Measurements from ENCODE around the gene ALOX5. TPM values are rescaled to one million over a fixed set of nuclear protein-coding genes. Genes with fewer than 3 reads are reported as not detected.
A peak's percentile ranks its signal among the peaks of the same experiment; 100 is the strongest.

The ALOX5 gene
- total RNA-seq, 6 experiments from 2014 or later: not detected

DNA sequence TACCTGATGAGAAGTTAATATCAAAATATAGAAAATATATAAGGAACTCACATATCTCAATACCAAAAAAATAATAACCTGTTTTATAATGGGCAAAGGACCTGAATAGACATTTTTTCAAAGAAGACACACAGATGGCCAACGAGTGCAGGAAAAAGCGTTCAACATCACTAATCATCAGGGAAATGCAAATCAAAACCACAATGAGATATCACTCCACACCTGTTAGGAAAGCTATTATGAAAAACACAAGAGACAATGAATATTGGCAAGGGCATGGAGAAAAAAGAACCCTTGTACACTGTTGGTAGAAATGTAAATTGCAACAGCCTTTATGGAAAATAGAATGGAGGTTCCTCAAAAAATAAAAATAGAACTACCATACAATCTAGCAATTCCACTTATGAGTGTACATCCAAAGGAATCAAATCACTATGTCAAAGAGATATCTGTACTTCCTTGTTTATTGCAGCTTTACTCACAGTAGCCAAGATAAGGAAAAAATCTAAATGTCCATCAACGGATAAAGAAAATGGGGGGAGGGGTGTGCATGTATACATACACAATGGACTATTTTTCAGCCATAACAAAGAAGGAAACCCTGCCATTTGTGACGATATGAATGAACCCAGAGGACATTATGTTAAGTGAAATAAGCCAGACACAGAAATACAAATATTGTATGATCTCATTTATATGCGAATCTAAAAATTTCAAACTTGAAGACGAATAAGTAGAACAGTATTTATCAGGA, 3.6 kb upstream of the ALOX5 start:
- DNase-seq: no peak
- TF ChIP-seq, protein P1, sequence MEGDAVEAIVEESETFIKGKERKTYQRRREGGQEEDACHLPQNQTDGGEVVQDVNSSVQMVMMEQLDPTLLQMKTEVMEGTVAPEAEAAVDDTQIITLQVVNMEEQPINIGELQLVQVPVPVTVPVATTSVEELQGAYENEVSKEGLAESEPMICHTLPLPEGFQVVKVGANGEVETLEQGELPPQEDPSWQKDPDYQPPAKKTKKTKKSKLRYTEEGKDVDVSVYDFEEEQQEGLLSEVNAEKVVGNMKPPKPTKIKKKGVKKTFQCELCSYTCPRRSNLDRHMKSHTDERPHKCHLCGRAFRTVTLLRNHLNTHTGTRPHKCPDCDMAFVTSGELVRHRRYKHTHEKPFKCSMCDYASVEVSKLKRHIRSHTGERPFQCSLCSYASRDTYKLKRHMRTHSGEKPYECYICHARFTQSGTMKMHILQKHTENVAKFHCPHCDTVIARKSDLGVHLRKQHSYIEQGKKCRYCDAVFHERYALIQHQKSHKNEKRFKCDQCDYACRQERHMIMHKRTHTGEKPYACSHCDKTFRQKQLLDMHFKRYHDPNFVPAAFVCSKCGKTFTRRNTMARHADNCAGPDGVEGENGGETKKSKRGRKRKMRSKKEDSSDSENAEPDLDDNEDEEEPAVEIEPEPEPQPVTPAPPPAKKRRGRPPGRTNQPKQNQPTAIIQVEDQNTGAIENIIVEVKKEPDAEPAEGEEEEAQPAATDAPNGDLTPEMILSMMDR (IDR thresholded peaks at IDR 0.05): no peak
- H3K27ac Mint-ChIP-seq: no peak overlapping the region
- H3K4me1 Mint-ChIP-seq (ENCODE audit: low read depth): no peaks in the 10 kb centered on the region
- peaks cover 31% of the 10 kb centered on the region for H3K27me3 Mint-ChIP-seq (ENCODE audit: insufficient read depth)
- H3K4me3 Mint-ChIP-seq: no peak overlapping the region
- H3K9me3 Mint-ChIP-seq: no peaks in the 10 kb centered on the region
- no peaks in the 10 kb centered on the region for H3K36me3 Mint-ChIP-seq (ENCODE audit: low read depth)

DNA sequence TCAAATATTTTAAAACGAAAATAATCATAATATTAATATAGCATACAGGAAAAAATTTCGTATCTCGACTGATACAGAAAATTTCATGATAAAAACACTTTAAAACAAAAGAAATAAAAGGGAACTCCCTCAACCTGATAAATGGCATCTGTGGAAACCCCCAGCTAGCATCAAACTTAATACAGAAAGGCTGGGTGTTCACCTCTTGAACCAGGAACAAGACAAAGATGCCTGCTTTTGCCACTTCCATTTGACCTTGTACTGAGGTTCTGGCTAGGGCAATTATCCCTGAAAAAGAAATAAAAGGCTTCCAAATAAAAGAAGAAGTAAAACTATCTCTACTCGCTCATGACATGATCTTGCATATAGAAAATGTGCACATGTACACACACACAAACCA, 2.5 kb upstream of the ALOX5 start:
- H3K27me3 Mint-ChIP-seq (ENCODE audit: insufficient read depth): peaks cover 38% of the 10 kb centered on the region
- H3K27ac Mint-ChIP-seq: no peak overlapping the region
- no peak overlapping the region for H3K4me3 Mint-ChIP-seq
- no peaks in the 10 kb centered on the region for H3K36me3 Mint-ChIP-seq (ENCODE audit: low read depth)
- no peaks in the 10 kb centered on the region for H3K4me1 Mint-ChIP-seq (ENCODE audit: low read depth)
- H3K9me3 Mint-ChIP-seq: no peaks in the 10 kb centered on the region
- no peak for DNase-seq
- TF ChIP-seq, protein P1 (IDR thresholded peaks at IDR 0.05): no peak

DNA sequence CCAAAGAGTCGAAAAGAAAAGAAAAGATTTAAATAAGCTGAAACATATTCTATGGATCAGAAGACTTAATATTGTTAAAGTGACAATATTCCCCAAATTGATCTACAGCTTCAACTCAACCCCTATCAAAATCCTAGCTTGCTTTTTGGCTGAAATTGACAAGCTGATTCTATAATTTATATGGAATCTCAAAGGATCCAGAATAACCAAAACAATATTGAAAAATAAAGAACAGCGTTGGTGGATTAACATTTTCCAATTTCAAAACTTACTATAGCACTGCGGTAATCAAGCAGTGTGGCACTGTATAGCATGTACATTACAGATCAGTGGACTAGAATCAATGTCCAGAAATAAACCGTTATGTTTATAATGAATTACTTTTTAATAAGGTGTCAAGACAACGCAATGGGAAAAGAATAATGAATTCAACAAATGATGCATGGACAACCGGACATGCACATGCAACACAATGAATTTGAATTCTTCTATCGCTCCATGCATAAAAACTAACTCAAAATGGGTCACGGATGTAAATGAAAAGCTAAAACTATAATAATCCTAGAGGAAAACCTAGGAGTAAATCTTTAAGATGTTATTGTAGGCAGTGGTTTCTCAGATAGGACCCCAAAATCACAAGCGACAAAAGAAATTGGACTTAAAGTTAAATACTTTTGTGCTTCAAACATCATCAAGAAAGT, 1.6 kb upstream of the ALOX5 start:
- no peak overlapping the region for H3K4me3 Mint-ChIP-seq
- no peaks in the 10 kb centered on the region for H3K36me3 Mint-ChIP-seq (ENCODE audit: low read depth)
- DNase-seq: no peak
- H3K27me3 Mint-ChIP-seq (ENCODE audit: insufficient read depth): peaks cover 42% of the 10 kb centered on the region
- TF ChIP-seq, protein P1 (IDR thresholded peaks at IDR 0.05): no peak
- H3K9me3 Mint-ChIP-seq: no peaks in the 10 kb centered on the region
- H3K4me1 Mint-ChIP-seq (ENCODE audit: low read depth): no peaks in the 10 kb centered on the region
- no peak overlapping the region for H3K27ac Mint-ChIP-seq

DNA sequence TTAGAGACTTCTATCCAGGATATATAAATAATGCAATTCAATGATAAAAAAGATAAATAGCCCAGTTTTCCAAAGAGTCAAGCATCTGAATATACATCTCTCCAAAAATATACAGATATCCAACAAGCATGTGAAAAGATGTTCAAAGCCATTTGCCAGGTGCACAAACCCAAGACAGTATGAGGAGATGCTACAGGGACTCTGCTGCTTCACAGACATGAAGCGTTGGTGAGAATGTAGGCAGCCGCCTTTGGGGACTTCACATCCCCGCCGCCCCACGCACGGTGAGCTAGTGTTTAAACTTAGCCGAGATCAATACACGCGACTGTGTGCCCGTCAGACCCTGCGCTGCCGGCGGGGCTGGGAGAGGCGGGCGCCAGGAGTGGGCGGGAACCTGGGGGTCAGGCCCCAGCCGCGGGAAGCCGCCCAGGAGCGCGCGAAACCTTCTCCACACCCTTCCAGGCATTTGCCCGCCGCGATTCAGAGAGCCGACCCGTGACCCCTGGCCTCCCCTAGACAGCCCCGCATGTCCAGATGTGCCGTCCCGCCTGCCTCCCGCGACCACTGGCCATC, 927 bp upstream of the ALOX5 start:
- no peaks in the 10 kb centered on the region for H3K4me1 Mint-ChIP-seq (ENCODE audit: low read depth)
- H3K27me3 Mint-ChIP-seq (ENCODE audit: insufficient read depth): peaks cover 47% of the 10 kb centered on the region
- H3K4me3 Mint-ChIP-seq: 0 out of 2 replicates have a peak overlapping the region, but pooled peaks have one; percentile 5
- H3K36me3 Mint-ChIP-seq (ENCODE audit: low read depth): no peaks in the 10 kb centered on the region
- TF ChIP-seq, protein P1 (IDR thresholded peaks at IDR 0.05): no peak
- H3K27ac Mint-ChIP-seq: no peak overlapping the region
- no peaks in the 10 kb centered on the region for H3K9me3 Mint-ChIP-seq
- no peak for DNase-seq

DNA sequence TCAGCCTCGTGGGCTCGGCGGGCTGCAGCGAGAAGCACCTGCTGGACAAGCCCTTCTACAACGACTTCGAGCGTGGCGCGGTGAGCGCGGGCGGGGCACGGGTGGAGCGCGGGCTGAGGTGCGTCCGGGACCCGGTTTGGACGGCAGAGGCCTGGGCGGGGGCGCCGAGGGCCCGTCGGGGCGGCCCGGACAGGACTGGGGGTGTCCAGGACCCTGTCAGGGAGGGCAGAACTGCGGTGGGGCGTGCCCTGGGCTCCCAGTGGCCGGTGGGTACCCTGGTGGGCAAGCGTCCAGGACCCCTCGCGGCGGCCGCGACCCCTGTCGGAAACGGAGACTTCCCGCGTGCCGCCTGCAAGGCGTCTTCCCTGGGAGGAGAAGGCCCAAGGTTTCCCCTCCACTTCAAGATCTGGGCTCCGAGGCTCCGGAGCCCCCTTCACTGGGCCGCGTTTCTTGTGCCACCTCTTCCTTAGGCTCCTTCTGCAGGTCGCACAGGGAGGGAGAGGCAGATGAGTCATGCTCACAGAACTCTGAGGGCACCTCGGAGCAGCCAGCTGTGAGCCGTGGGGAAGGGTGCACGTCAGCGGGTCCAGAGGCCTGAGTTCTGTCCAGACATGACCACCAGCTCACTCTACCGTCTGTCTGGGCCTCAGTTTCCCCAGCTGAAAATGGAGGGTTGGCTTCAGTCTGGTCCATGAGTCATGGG, 485 bp downstream of the ALOX5 start:
- Mint-ChIP-seq H3K4me1 (ENCODE audit: low read depth) (no peaks in the 10 kb centered on the region), H3K27me3 (ENCODE audit: insufficient read depth) (peaks cover 52% of the 10 kb centered on the region), H3K27ac (no peak overlapping the region), H3K36me3 (ENCODE audit: low read depth) (no peaks in the 10 kb centered on the region), H3K9me3 (no peaks in the 10 kb centered on the region), H3K4me3 (no peak overlapping the region)
- DNase-seq: no peak
- TF ChIP-seq, protein P1 (IDR thresholded peaks at IDR 0.05): no peak
